ENCODE measurements around the gene MPI. TPM values are rescaled to one million over a fixed set of nuclear protein-coding genes. Genes with fewer than 3 reads are reported as not detected.
"Not testable (repeated sequence)": the region's sequence is repeated elsewhere in the genome, so short reads cannot be mapped to it uniquely, and the experiment has no call there.

Gene MPI
- total RNA-seq, 1 experiment from 2014 or later = 42.5 TPM

DNA sequence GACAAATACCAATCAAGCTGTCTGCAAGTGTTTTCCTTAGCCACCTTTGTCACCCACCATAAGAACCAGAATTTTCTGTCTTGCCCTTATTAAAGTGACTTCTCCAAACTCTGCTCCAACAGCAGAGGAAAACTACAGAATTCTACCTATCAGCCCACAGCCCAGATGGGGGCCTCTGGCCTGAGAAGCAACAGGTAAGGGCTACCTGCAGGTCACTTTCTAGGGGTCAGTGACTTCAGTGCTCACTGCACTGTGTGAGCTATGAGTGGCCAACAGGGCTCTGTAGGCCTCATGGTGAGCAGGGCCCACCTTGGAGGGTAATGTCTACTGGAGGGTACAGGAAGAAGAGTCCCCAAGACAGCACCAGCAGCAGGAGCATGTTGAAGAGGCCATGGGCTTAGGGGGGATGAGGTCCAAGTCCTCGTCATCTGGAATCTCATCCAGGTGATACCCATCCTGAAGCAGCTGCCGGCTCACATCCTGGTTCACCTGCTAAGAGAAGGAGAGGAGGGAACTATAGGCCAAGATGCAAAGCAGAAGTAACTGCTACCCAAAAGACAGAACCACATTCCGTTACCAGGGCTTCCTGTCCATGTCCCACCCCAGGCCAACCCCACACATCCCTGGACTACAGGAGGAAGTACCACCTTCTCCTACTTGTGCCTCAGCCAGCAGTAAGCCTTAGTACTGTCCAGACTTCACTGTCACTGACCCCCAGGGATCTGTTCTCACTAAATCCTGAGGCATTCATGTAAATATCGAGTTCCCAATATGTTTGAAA is 12.6 kb downstream of the MPI start:
- DNase-seq = no peak
- no peaks in the 10 kb centered on the region for H3K27me3 ChIP-seq
- H3K36me3 ChIP-seq = peaks cover 61% of the 10 kb centered on the region
- no peaks in the 10 kb centered on the region for H3K9me3 ChIP-seq
- H3K4me3 ChIP-seq = no peak overlapping the region

DNA sequence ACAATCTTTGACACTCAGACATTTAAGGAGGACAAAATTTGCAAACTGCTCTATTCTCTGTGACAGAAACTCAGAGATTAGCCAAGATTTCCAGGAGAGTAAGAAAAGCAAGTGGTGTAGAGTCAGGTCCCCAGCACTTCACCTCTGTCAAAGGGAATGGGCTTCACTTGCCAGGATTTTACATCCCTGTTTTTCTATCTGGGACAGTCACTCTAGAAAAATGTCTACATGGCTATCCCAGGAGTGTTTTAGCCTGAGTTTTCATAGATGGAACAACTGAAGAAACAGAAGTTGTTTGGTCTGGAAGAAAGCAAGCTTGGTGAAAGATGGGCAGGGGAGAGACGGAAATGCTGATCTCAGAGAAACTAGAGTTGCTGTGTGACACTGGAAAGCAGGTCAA is 13.8 kb downstream of the MPI start:
- H3K27me3 ChIP-seq = no peaks in the 10 kb centered on the region
- H3K36me3 ChIP-seq = peaks cover 60% of the 10 kb centered on the region
- no peak for DNase-seq
- no peaks in the 10 kb centered on the region for H3K9me3 ChIP-seq
- H3K4me3 ChIP-seq = no peak overlapping the region

DNA sequence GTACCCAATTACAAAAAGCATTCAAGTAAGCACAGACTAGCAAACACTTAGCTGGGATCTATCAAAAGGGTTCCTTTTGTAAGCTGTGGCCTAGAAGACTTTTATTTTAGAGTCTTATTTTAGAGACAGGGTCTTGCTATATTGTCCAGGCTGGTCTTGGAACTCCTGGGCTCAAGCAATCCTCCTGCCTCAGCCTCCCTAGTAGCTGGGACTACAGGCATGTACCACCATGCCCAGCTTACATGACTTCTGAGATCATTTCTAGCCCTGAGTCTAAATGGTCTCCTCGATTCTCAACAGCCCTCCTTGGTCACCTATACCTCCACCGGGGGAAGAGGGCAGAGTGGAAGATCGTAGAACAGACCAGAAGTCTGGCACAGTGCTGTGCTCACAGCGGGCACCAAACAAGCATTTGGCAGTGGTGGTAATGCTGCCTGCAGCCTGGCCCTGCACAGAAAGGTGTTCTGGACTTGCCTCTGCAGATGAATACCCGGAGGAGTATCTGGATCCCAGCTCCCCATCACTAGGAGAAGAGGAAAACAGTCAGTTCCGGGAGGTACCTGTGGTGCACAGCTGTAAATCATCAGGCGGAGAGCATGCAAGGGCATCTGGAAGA is 14.5 kb downstream of the MPI start:
- H3K9me3 ChIP-seq = no peaks in the 10 kb centered on the region
- H3K4me3 ChIP-seq = no peak overlapping the region
- no peaks in the 10 kb centered on the region for H3K27me3 ChIP-seq
- peaks cover 53% of the 10 kb centered on the region for H3K36me3 ChIP-seq
- DNase-seq = no peak

DNA sequence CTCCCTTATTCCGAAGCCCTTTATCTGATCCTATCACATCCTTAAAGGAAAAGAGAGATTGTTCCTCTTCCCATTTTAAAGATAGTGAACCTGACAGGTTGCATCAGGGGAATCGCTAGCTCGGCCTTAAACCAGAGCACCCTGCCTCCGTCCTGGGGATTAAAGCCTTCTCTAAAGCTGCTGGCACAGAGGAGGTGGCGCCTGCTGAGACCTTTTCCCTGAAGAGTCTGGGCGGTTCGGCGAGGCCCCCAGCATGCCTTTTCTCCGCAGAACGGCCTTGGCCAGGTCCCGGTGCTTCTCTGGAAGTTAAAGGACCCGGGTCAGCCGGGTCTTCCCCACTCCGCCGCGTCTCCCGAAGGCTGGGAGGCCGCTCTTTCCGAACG is 16.2 kb downstream of the MPI start:
- Histone ChIP-seq H3K36me3 (peaks cover 37% of the 10 kb centered on the region), H3K9me3 (no peaks in the 10 kb centered on the region), H3K4me3 (peak overlapping the region; percentile 68), H3K27me3 (no peaks in the 10 kb centered on the region)
- peak; percentile 35 for DNase-seq

DNA sequence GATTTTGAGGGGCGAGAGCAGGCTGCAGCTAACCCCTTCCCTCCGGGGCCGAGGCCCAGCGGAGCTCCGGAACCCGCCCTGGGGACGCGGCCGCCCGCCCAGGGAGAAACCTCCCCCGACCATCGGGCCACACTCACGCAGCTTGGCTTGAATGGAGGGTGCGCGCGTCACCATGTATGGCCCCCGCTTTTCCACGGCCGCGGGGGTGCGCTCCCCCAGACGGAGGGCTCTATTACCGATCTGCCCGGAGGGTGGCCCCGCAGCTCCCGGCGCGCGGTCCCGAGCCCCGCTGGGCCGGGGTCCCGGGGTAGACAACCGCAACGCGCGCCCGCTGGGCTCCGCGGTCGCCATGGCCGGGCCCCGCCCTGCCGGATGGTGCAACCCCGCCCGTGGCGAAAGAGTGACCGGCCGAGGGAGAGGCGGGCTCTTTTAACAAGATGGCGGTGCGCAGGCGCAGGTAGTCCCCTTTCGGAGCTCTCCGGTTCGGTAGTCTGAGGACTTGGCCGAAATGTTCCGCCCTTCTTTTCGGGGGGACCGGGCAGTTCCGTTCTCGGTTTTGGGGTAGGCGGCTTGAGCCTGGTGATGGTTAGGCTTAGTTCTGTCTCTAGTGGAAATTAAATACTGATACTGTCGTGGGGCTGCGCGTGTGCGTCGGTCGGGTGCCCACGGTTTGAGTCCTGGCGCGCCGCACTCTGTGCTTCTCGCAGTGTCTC is 16.8 kb downstream of the MPI start, which contains the start of gene FAM219B:
TSS of gene FAM219B (minus strand) at position 402 of the 713 bp plus-strand sequence. CDS start at position 351, 51 bp downstream.
- peak; percentile 90 for DNase-seq
- no peaks in the 10 kb centered on the region for H3K27me3 ChIP-seq
- H3K9me3 ChIP-seq = no peaks in the 10 kb centered on the region
- peaks cover 33% of the 10 kb centered on the region for H3K36me3 ChIP-seq
- H3K4me3 ChIP-seq = peak within 1 kb of the TSS; percentile 68

DNA sequence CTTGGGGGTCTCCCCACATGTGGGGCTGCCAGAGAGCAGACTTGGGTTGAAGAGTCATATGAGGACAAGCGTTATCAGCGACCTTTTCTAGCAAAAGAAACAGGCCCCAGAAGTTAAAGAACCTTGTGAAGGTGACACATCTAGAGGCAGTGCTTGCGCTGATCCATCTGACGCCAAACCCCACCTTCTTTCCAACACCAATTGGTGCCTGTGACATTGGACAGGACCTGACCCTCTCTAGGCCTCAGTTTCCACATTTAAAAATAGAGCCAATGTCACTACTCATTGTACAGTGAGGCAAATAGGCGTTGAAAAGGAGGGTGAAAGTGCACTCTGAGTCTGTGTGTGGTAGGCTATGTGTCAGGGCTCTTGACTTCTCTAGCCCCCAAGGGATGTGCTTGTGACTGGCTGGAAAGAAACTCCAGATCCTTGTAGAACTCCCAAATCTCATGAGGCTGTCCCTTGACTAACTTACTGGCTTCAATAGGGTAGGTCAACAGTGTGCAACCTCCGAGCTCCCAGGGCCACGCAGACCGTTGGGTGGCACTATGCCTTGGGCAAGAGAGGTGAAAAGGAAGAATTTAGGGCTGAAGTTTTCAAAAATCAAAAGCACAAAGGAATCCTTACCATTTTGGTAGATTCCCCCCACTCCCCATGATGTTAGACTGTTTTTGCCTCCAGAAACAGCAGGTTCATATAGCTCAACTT is 17.5 kb downstream of the MPI start:
- Histone ChIP-seq H3K9me3 (no peaks in the 10 kb centered on the region), H3K36me3 (peaks cover 31% of the 10 kb centered on the region), H3K4me3 (peak overlapping the region; percentile 68), H3K27me3 (no peaks in the 10 kb centered on the region)
- no peak for DNase-seq

DNA sequence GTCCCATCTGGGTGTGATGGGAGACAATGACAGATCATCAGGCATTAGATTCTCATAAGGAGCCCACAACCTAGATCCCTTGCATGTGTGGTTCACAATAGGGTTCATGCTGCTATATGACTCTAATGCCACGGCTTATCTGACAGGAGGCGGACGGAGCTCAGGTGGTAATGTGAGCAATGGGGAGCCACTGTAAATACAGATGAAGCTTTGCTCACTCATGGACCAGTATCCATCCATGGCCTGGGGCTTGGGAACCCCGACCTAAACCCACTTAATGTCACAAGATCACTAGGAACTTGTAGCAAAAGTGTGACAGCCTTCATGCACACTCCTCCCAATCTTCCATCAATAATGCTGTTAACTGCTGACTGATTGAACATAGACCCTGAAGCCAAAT is 18.8 kb downstream of the MPI start:
- no peak for DNase-seq
- no peaks in the 10 kb centered on the region for H3K27me3 ChIP-seq
- H3K4me3 ChIP-seq = no peak overlapping the region
- no peaks in the 10 kb centered on the region for H3K9me3 ChIP-seq
- H3K36me3 ChIP-seq = peaks cover 33% of the 10 kb centered on the region

DNA sequence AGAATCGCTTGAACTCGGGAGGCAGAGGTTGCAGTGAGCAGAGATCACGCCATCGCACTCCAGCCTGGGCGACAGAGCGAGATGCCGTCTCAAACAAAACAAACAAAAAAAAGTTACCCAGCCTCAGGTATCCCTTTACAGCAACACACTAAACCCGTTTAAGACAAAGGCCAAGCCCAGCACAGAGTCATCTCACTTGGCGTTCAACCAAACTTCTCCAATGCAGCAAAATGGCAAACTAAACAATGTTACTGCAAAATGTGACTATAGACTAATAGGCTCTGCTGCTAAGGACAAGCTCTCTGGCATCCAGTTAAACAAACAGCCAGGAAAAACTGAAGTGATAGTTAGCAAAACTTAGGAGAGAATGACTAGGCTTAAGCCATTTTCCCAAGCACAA is 23.2 kb downstream of the MPI start:
- H3K9me3 ChIP-seq = no peaks in the 10 kb centered on the region
- DNase-seq = no peak
- no peak overlapping the region for H3K4me3 ChIP-seq
- H3K36me3 ChIP-seq = peaks cover 53% of the 10 kb centered on the region
- no peaks in the 10 kb centered on the region for H3K27me3 ChIP-seq

DNA sequence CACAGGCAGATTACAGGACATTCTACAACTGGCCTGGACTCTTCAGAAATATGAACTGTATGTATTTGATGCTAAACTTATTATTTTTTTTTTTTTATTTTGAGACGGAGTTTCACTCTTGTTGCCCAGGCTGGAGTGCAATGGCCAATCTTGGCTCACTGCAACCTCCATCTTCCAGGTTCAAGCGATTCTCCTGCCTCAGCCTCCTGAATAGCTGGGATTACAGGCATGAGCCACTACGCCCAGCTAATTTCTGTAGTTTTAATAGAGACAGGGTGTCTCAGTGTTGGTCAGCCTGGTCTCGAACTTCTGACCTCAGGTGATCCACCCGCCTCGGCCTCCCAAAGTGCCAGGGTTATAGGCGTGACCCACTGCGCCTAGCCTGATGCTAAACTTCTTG is 24.0 kb downstream of the MPI start:
- not testable (repeated sequence) for H3K27me3 ChIP-seq, DNase-seq, H3K4me3 ChIP-seq, H3K9me3 ChIP-seq
- H3K36me3 ChIP-seq = peaks cover 61% of the 10 kb centered on the region

DNA sequence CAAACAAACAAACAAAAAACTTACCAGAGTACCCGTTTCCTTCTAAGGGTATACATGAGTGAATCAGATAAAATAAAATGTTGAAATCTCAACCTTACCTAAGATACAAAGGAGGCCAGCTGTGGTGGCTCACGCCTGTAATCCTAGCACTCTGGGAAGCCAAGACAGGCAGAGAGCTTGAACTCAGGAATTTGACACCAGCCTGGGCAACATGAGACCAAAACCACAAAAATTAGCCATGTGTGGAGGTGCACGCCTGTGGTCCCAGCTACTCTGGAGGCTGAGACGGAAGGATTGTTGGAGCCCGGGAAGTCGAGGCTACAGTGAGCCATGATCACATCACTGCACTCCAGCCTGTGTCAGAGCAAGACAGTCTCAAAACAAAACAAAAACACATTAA is 27.8 kb downstream of the MPI start:
- Histone ChIP-seq H3K27me3 (no peaks in the 10 kb centered on the region), H3K9me3 (no peaks in the 10 kb centered on the region), H3K36me3 (peaks cover 88% of the 10 kb centered on the region), H3K4me3 (no peak overlapping the region)
- DNase-seq = no peak

DNA sequence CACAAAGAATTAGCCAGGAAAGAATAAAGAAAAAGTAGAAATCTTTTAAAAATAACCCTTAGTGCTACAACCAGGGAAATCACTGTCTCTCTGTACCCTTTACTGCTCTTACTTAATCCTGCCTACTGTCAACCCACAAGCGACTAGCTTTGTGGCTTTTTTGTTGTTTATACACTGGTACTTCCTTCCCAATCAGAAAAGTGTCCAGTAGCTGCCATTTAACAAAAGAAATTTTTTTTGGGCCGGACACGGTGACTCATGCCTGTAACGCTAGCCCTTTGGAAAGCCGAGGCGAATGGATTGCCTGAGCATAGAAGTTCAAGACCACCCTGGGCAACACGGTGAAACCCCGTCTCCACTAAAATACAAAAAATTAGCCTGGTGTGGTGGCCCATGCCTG is 30.6 kb downstream of the MPI start:
- Histone ChIP-seq H3K9me3 (no peaks in the 10 kb centered on the region), H3K27me3 (no peaks in the 10 kb centered on the region), H3K36me3 (peaks cover 92% of the 10 kb centered on the region), H3K4me3 (no peak overlapping the region)
- no peak for DNase-seq

DNA sequence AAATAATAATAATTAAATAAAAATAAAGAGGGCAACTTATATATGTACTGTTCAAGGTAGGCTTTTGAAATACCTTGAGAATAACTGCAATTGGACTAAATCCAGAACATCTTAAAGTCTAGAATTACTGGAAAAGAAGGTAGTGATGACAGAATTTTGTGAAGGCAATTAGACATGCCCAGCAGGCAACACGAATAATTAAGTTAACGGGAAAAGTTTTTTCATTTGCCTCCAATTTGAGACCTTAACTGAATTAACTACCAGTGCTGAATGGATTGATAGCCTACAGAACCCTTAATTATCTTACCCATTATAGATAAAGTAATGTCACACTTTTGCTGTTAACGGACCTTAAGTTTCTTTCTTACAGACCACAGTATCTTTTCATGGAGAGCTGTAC is 34.7 kb downstream of the MPI start:
- H3K36me3 ChIP-seq = peaks cover 92% of the 10 kb centered on the region
- no peak for DNase-seq
- no peaks in the 10 kb centered on the region for H3K9me3 ChIP-seq
- no peaks in the 10 kb centered on the region for H3K27me3 ChIP-seq
- H3K4me3 ChIP-seq = no peak overlapping the region

DNA sequence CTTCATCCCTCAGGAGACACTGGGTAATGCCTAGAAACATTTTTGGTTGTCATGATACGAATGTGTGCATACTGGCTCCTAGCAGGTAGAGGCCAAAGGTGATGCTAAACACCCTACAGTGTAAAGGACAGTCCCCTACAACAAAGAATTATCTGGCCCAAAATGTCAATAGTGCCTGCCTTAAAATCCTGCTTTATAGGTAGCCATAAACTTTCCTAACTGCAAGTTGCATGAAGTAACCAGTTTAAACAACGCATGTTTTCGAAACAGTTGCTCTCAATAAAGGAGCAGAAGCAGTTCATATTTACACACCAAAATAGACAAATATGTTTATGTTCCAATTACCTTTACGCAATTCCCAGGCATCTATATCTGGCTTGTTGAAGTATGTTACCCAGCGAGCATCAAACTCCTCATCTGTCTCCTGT is 38.9 kb downstream of the MPI start:
- Histone ChIP-seq H3K36me3 (peaks cover 80% of the 10 kb centered on the region), H3K27me3 (no peaks in the 10 kb centered on the region), H3K9me3 (no peaks in the 10 kb centered on the region), H3K4me3 (no peak overlapping the region)
- no peak for DNase-seq

DNA sequence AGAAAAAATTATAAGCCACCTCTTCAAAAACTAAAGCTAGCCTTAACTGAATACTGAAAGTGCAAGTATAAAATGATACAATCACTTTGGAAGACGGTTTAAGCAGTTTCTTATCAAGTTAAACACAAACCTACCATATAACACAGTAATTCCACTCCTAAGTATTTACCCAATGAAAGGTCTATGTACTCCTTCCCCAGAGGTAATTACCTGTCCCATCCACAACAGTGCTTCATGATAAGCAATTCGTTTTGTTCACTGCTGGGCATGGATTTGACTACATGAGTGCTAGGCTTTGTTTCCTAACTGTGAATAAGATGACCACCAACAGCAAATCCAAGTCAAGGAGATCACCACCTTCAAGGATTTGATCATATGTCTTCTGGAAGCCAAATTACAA is 43.7 kb downstream of the MPI start:
- no peak for DNase-seq
- no peaks in the 10 kb centered on the region for H3K9me3 ChIP-seq
- no peaks in the 10 kb centered on the region for H3K27me3 ChIP-seq
- no peak overlapping the region for H3K4me3 ChIP-seq
- peaks cover 62% of the 10 kb centered on the region for H3K36me3 ChIP-seq

DNA sequence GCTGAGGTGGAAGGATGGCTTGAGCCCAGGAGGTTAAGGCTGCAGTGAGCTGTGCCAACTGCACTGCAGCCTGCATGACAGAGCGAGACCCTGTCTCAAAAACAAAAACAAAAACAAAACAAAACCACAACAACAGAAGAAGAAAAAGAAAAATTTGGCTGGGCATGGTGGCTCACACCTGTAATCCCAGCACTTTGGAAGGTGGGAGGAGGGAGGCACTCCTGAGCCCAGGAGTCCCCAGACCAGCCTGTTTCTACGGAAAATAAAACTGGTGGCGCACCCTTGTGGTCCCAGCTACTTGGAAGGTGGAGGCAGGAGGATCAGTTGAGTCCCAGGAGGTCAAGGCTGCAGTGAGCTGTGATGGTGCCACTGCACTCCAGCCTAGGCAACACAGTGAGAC is 45.4 kb downstream of the MPI start:
- DNase-seq = peak; percentile 17
- H3K4me3 ChIP-seq, H3K27me3 ChIP-seq, H3K9me3 ChIP-seq: not testable (repeated sequence)
- H3K36me3 ChIP-seq = peaks cover 48% of the 10 kb centered on the region

DNA sequence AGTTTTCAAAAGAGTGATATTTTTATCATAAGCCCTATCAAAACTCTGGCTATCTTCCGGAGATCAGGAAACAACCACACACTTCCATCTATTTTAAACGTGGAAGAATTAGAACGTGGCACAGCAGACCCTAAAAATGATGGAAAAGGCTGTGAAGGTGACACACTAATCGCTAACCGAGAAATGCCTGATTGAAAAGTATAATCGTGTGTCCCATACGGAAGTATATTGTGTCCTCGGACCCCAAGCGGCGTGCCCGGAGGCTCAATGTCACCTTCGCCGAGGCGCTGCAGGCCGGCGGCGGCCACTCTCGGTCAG is 47.4 kb downstream of the MPI start:
- Histone ChIP-seq H3K36me3 (peaks cover 36% of the 10 kb centered on the region), H3K4me3 (peak overlapping the region; percentile 100), H3K27me3 (no peaks in the 10 kb centered on the region), H3K9me3 (no peaks in the 10 kb centered on the region)
- DNase-seq = no peak
